GM12864 (cell line): Measurements from ENCODE around the gene THSD4.

Source experiments
- DNase-seq: peaks from one replicate; pipeline ENCODE4 v3.0.0-alpha.2; 2011; ENCODE audit warnings: low read depth
- H3K4me3 ChIP-seq: 2 replicates; pipeline ENCODE4 v1.5.1; 2011; ENCODE audit warnings: mild to moderate bottlenecking, low read depth, low read length, control low read depth
- TF ChIP-seq, protein P1 (sequence below): IDR thresholded peaks from 2 replicates; pipeline ENCODE4 v1.5.1; 2011; ENCODE audit warnings: low read depth, mild to moderate bottlenecking, moderate library complexity, low read length, control low read depth, inconsistent platforms; ENCODE audit errors: missing control alignments

Gene THSD4

DNA sequence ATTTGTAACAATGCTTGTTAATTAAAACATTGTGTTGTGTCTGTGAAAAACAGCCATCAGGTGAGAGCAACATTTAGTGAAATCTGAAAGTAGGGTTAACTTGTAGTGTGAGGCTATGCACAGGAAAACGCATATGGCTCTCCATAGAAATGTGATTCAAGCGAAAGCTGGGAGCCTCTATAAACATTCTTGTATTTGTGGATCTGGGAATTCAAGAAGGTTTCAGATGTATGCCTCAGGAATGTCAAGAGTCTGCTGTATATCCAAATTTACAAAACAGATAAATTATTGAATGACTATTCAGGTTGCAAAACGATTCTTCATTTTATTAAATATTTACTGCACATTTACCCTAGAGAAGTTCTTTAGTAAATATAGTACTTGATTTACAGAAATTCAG lies 166.0 kb downstream of the THSD4 start:
- DNase-seq: no peak
- no peak overlapping the region for H3K4me3 ChIP-seq
- TF ChIP-seq, protein P1, sequence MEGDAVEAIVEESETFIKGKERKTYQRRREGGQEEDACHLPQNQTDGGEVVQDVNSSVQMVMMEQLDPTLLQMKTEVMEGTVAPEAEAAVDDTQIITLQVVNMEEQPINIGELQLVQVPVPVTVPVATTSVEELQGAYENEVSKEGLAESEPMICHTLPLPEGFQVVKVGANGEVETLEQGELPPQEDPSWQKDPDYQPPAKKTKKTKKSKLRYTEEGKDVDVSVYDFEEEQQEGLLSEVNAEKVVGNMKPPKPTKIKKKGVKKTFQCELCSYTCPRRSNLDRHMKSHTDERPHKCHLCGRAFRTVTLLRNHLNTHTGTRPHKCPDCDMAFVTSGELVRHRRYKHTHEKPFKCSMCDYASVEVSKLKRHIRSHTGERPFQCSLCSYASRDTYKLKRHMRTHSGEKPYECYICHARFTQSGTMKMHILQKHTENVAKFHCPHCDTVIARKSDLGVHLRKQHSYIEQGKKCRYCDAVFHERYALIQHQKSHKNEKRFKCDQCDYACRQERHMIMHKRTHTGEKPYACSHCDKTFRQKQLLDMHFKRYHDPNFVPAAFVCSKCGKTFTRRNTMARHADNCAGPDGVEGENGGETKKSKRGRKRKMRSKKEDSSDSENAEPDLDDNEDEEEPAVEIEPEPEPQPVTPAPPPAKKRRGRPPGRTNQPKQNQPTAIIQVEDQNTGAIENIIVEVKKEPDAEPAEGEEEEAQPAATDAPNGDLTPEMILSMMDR: no peak

GRCh38 chr15:71282076-71282475 lies 166.8 kb downstream of the THSD4 start:
- TF ChIP-seq, protein P1: no peak
- DNase-seq: no peak
- no peak overlapping the region for H3K4me3 ChIP-seq

DNA sequence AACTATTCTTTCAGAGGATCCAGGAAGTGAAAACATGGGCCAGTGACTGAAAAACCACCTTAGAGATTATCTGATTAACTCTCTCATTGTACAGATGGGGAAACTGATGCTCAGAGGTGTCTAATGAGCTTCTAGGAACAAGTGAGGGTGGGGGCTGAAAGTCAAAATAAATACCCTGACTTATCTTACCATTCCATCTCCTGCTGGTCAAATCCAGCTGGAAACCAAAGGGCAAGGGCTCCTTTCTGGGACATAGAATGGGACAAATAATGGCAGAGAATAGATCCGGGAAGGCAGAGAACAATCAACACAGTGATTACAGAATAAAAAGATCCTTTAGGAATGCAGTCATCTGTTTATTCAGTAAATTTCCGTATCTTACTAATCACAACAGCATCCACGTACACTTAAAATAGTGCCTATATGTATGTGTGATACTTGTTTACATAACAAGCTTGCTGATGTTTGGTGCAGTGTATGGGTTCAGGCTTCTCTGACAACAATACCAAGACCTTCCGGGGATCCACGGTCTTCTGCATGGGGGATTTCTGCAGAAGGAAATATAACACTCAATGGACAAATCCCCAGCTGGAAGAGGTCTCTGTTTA lies 173.2 kb downstream of the THSD4 start:
- TF ChIP-seq, protein P1: no peak
- DNase-seq: no peak
- H3K4me3 ChIP-seq: no peak overlapping the region

GRCh38 chr15:71290002-71290401 lies 174.7 kb downstream of the THSD4 start:
- TF ChIP-seq, protein P1: no peak

GRCh38 chr15:71290881-71291635 lies 175.8 kb downstream of the THSD4 start:
- H3K4me3 ChIP-seq: no peak overlapping the region
- TF ChIP-seq, protein P1: no peak
- DNase-seq: no peak

More at GRCh38 chr15:71290002-71290401, 174.7 kb downstream of the THSD4 start:
- no peak overlapping the region for H3K4me3 ChIP-seq
- DNase-seq: no peak

GRCh38 chr15:71291723-71292122 lies 176.5 kb downstream of the THSD4 start:
- H3K4me3 ChIP-seq: no peak overlapping the region
- no peak for DNase-seq
- TF ChIP-seq, protein P1: no peak
